ENCODE measurements around the gene EBLN2. TPM values are rescaled to one million over a fixed set of nuclear protein-coding genes. Genes with fewer than 3 reads are reported as not detected.

EBLN2 gene
- total RNA-seq, 2 experiments from 2014 or later, result 14.8 to 16.0 TPM

- Mint-ChIP-seq H3K36me3 (ENCODE audit: low read depth) (peaks cover 10% of the 10 kb centered on the region), H3K9me3 (no peaks in the 10 kb centered on the region), H3K27ac (peak overlapping the region; percentile 6), H3K4me3 (no peak overlapping the region), H3K4me1 (ENCODE audit: low read depth) (peaks cover 85% of the 10 kb centered on the region), H3K27me3 (no peaks in the 10 kb centered on the region)
- TF ChIP-seq, protein P1, sequence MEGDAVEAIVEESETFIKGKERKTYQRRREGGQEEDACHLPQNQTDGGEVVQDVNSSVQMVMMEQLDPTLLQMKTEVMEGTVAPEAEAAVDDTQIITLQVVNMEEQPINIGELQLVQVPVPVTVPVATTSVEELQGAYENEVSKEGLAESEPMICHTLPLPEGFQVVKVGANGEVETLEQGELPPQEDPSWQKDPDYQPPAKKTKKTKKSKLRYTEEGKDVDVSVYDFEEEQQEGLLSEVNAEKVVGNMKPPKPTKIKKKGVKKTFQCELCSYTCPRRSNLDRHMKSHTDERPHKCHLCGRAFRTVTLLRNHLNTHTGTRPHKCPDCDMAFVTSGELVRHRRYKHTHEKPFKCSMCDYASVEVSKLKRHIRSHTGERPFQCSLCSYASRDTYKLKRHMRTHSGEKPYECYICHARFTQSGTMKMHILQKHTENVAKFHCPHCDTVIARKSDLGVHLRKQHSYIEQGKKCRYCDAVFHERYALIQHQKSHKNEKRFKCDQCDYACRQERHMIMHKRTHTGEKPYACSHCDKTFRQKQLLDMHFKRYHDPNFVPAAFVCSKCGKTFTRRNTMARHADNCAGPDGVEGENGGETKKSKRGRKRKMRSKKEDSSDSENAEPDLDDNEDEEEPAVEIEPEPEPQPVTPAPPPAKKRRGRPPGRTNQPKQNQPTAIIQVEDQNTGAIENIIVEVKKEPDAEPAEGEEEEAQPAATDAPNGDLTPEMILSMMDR (IDR thresholded peaks at IDR 0.05), result no peak
- H3K4me3 ChIP-seq (ENCODE audit: low read length), result no peak overlapping the region
- DNase-seq (no peak), ATAC-seq (ENCODE audit: poor library complexity) (no peak)
- intact Hi-C loops (cut with DNase I, micrococcal nuclease), result no loop called here
- H3K27ac ChIP-seq (ENCODE audit: low read depth in 1 of 2, low read length in 2 of 2), result no peak overlapping the region
- H3K9me3 ChIP-seq (ENCODE audit: control insufficient read depth in 1 of 2, insufficient read depth in 1 of 2, low read length in 2 of 2), result no peaks in the 10 kb centered on the region
- peaks cover 5% of the 10 kb centered on the region for H3K36me3 ChIP-seq (ENCODE audit: insufficient read depth, low read length)
- ChIA-PET POLR2A (interaction anchor here (1.1 kb wide), 1 partner anchor 15 kb away, joined by 5 read pairs; no protein-coding TSS in a partner anchor), CTCF (no interaction called here)
- no peaks in the 10 kb centered on the region for H3K27me3 ChIP-seq (ENCODE audit: control insufficient read depth in 1 of 2, insufficient read depth in 2 of 2, low read length in 2 of 2)
- peaks cover 29% of the 10 kb centered on the region for H3K4me1 ChIP-seq (ENCODE audit: insufficient read depth, low read length)
Observed at GRCh38 chr3:73026760-73027113, 34.7 kb upstream of the EBLN2 start.

DNA sequence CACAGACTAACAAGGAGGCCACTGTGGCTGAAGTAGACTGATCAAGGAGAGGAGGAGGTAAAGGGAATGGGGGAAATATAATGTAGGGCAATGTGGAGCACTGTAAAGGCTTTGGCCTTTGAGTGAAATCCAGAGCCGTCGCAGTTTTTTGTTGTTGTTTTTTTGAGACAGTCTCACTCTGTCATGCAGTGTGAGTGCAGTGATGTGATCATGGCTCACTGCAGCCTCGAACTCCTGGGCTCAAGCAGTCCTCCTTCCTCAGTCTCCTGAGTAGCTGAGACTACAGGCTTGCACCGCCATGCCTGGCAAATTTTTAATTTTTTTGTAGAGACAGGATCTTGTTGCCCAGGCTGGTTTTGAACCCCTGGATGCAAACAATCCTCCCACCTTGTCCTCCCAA lies 32.7 kb upstream of the EBLN2 start:
- H3K27me3 Mint-ChIP-seq, result no peaks in the 10 kb centered on the region
- no peak overlapping the region for H3K4me3 ChIP-seq (ENCODE audit: low read length)
- no peaks in the 10 kb centered on the region for H3K9me3 ChIP-seq (ENCODE audit: control insufficient read depth in 1 of 2, insufficient read depth in 1 of 2, low read length in 2 of 2)
- no peak overlapping the region for H3K4me3 Mint-ChIP-seq
- H3K27ac ChIP-seq (ENCODE audit: low read depth in 1 of 2, low read length in 2 of 2), result no peak overlapping the region
- no peaks in the 10 kb centered on the region for H3K9me3 Mint-ChIP-seq
- peaks cover 20% of the 10 kb centered on the region for H3K36me3 Mint-ChIP-seq (ENCODE audit: low read depth)
- no peak for ATAC-seq (ENCODE audit: poor library complexity)
- peaks cover 5% of the 10 kb centered on the region for H3K36me3 ChIP-seq (ENCODE audit: insufficient read depth, low read length)
- peaks cover 85% of the 10 kb centered on the region for H3K4me1 Mint-ChIP-seq (ENCODE audit: low read depth)
- ChIA-PET POLR2A (no interaction called here), CTCF (no interaction called here)
- intact Hi-C loops (cut with DNase I, micrococcal nuclease), result no loop called here
- H3K4me1 ChIP-seq (ENCODE audit: insufficient read depth, low read length), result peaks cover 22% of the 10 kb centered on the region
- H3K27ac Mint-ChIP-seq, result peak overlapping the region; percentile 28
- no peaks in the 10 kb centered on the region for H3K27me3 ChIP-seq (ENCODE audit: control insufficient read depth in 1 of 2, insufficient read depth in 2 of 2, low read length in 2 of 2)
- no peak for DNase-seq
- TF ChIP-seq, protein P1 (IDR thresholded peaks at IDR 0.05), result no peak

- H3K27ac ChIP-seq (ENCODE audit: low read depth in 1 of 2, low read length in 2 of 2), result no peak overlapping the region
- DNase-seq (peak in 1 of 14 experiments; percentile 46), ATAC-seq (ENCODE audit: poor library complexity) (peak; percentile 21)
- Mint-ChIP-seq H3K4me1 (ENCODE audit: low read depth) (peaks cover 86% of the 10 kb centered on the region), H3K4me3 (no peak overlapping the region), H3K9me3 (no peaks in the 10 kb centered on the region), H3K27me3 (no peaks in the 10 kb centered on the region), H3K36me3 (ENCODE audit: low read depth) (peaks cover 20% of the 10 kb centered on the region), H3K27ac (peak overlapping the region; percentile 28)
- no peaks in the 10 kb centered on the region for H3K9me3 ChIP-seq (ENCODE audit: control insufficient read depth in 1 of 2, insufficient read depth in 1 of 2, low read length in 2 of 2)
- intact Hi-C loops (cut with DNase I, micrococcal nuclease), result no loop called here
- TF ChIP-seq, protein P1 (IDR thresholded peaks at IDR 0.05), result no peak
- H3K27me3 ChIP-seq (ENCODE audit: control insufficient read depth in 1 of 2, insufficient read depth in 2 of 2, low read length in 2 of 2), result no peaks in the 10 kb centered on the region
- no peak overlapping the region for H3K4me3 ChIP-seq (ENCODE audit: low read length)
- ChIA-PET CTCF (no interaction called here), POLR2A (no interaction called here)
- H3K4me1 ChIP-seq (ENCODE audit: insufficient read depth, low read length), result peaks cover 22% of the 10 kb centered on the region
- H3K36me3 ChIP-seq (ENCODE audit: insufficient read depth, low read length), result peaks cover 5% of the 10 kb centered on the region
Observed at GRCh38 chr3:73029321-73029796, 32.1 kb upstream of the EBLN2 start.

All from CD4-positive, alpha-beta T cell (primary cell).